ENCODE data around the gene SYVN1.

GRCh38 chr11:65090628-65091027 is 43.7 kb downstream of the SYVN1 start:
- no peak for TF ChIP-seq RAD21 (IDR thresholded peaks at IDR 0.05; ENCODE audit: low read depth)
- TF ChIP-seq CTCF (IDR thresholded peaks at IDR 0.05 in 2 of 3, conservative IDR thresholded peaks at IDR 0.05 in 1 of 3; ENCODE audit: borderline replicate concordance in 1 of 3, insufficient read depth in 1 of 3, low read depth in 2 of 3, low read length in 2 of 3), result no peak
- no peak for TF ChIP-seq MAX (IDR thresholded peaks at IDR 0.05)
- TF ChIP-seq REST (IDR thresholded peaks at IDR 0.05; ENCODE audit: low read depth), result no peak
